ENCODE data around the gene KRT39. TPM values are rescaled to one million over a fixed set of nuclear protein-coding genes. Genes with fewer than 3 reads are reported as not detected.

Gene KRT39
- polyA plus RNA-seq, 1 donor from 2014 or later = not detected

DNA sequence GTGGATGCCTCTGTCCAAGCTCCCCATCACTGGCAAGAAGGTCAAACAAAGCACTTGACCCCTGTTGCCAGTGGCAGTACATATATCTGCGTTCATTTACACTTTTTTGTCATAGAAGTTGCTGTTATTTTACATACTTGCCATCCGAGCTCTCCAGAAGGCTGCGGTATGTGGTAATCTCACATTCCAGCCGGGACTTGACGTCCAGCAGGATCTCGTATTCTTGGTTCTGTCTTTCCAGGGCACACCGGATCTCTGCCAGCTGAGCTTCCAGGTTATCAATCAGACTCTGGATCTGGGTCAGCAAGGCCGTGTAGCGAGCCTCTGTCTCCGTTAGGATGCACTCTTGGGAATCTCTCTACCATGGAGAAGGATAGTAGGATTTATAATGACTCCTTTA lies 6.6 kb downstream of the KRT39 start:
- Mint-ChIP-seq H3K4me1 (peaks cover 0 to 5% (median 0%) of the 10 kb centered on the region in 3 donors), H3K27ac (peak overlapping the region in 1 of 3 donors; percentile 51), H3K27me3 (no peaks in the 10 kb centered on the region), H3K4me3 (no peak overlapping the region), H3K9me3 (no peaks in the 10 kb centered on the region), H3K36me3 (no peaks in the 10 kb centered on the region)

DNA sequence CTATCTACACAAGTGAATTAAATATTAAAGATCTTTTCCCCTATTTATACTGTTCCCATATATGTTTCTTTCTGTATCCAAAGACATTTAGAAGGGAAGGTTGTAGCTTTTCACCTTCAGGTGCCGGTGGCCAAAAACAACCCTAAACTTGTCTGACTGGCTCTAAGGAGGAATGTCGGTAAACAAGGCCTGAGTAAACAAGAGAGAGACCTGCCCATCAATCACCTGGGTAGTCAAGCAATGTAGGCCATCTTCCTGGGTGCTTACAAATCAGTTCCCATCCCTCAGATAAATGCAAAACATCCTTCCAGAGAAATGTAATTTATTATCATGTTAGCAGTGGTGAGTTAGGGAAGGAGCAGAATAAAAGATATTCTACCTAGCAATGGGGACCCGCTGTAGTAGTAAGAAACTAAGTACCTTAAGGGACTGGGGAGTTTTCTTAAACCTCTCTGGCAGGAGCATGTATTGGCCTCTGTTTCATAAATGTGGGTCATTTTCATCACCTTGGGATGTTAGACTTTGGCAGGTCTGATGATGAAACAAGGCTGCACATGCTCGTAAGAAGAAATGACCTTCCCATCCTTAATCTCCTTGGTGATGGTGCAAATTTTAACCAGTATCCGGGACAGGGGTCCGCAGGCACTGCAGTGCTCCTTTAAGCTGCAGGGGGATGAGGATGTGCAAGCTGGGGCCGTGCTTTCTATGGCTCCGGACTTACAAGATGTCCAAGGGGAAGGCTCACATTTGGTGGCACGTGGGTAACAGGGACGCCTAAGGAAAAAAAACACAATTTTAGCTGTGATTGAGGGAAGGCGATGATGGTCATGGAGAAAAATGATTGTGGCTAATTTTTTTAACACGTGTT lies 8.4 kb downstream of the KRT39 start:
- Mint-ChIP-seq H3K27ac (no peak overlapping the region), H3K36me3 (no peaks in the 10 kb centered on the region), H3K4me1 (no peaks in the 10 kb centered on the region), H3K9me3 (no peaks in the 10 kb centered on the region), H3K27me3 (no peaks in the 10 kb centered on the region), H3K4me3 (no peak overlapping the region)

DNA sequence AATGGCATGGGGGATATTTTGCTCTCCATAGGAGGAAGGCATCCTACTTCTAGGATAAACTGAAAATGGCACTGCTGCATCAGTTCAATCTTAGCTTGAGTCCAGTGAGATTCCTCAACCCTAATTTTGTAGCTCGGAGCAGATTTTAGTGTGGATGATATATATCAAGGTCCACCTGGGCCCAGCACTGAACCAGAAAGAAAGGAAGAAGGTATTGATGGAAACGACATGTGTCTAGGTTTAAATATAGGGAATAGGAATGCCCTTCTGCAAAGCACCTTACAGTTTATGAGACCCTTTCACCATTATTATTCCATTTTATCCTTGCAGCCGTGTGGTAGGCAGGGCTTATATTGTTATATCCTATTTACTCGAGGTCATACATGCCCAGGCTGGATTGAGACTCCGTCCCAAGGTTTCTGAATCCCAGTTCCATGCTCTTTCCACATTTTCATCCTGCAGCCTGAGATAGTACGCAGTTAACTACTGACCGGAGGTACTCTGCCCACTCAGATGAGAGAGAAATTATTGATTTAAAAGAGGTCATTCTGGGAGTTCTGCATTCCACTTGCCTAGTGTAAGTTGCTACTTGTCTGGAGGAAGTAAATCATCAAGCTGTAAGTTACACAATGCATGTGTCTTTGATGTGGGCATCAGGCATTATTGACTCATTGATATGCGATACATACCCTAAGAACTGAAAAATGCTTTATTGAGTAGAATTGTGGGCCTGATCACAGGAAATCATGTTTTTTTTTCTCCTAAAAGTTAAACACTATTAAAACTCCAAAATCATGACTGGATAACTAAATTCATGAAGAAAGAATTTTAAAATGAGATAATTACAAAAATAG lies 10.1 kb downstream of the KRT39 start:
- no peak overlapping the region for H3K27ac Mint-ChIP-seq

DNA sequence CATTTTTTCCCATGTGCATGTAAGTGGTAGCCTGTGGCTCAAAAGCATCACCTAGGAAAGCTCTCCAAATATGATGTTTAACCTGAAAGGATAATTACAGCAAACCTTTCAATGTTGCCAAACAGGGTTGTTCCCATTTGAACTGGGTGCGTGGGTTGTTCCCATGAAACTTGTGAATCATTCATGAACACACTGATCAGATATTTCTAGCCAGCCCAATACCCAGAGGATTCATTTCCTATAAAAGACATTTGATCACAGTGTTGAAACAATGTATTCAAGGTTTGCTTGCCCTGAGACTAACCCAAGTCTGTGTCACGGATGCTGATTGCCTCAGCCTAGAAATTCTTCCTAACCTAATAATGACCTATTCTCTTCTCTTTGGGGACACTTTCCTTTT lies 12.9 kb downstream of the KRT39 start:
- H3K4me1 Mint-ChIP-seq = no peaks in the 10 kb centered on the region
- no peaks in the 10 kb centered on the region for H3K9me3 Mint-ChIP-seq
- no peak overlapping the region for H3K4me3 Mint-ChIP-seq
- no peak overlapping the region for H3K27ac Mint-ChIP-seq
- no peaks in the 10 kb centered on the region for H3K36me3 Mint-ChIP-seq
- peaks cover 4% of the 10 kb centered on the region for H3K27me3 Mint-ChIP-seq

More for the DNA sequence above, 10.1 kb downstream of the KRT39 start:
- no peaks in the 10 kb centered on the region for H3K27me3 Mint-ChIP-seq
- H3K9me3 Mint-ChIP-seq = no peaks in the 10 kb centered on the region
- no peak overlapping the region for H3K4me3 Mint-ChIP-seq
- no peaks in the 10 kb centered on the region for H3K4me1 Mint-ChIP-seq
- H3K36me3 Mint-ChIP-seq = no peaks in the 10 kb centered on the region

DNA sequence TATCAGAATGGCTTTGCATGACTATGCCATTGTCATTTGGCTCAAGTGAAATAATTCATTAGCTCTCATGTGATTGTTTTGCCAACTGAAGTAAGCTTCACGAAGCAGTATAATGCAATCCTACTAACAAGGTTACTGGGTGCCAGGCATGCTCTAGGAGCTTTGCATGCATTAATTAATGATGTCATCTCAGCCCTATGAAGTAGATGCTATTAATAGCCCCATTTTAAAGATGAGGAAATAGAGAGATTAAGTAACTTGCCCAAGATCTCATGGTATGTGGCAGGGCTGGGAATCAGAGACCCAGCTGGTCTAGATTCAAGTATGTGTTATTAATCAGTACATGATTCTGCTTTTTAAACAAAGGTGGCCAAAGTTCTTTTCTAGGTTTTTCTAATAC lies 14.1 kb downstream of the KRT39 start:
- Mint-ChIP-seq H3K4me1 (no peaks in the 10 kb centered on the region), H3K36me3 (no peaks in the 10 kb centered on the region), H3K9me3 (no peaks in the 10 kb centered on the region), H3K4me3 (no peak overlapping the region), H3K27me3 (peaks cover 12% of the 10 kb centered on the region), H3K27ac (no peak overlapping the region)

DNA sequence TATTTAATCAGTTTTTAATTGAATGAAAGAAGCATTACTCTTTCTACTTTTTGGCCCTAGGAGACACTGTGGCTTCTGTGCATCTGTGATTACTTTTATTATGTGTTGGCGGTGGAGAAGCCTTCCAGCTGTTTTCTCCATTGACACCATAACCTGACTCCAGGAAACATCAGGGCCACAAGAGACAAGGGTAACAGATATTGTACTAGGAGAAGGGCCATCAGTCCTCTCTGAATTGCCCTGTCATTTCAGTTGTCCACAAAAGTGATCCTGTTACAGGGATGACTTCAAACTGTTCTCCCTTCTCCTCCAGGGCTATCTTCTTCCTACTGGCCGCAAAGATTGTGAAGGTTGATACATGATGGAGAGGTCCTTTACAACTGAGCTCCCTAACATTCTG lies 14.6 kb downstream of the KRT39 start:
- peaks cover 15% of the 10 kb centered on the region for H3K27me3 Mint-ChIP-seq
- H3K36me3 Mint-ChIP-seq = no peaks in the 10 kb centered on the region

DNA sequence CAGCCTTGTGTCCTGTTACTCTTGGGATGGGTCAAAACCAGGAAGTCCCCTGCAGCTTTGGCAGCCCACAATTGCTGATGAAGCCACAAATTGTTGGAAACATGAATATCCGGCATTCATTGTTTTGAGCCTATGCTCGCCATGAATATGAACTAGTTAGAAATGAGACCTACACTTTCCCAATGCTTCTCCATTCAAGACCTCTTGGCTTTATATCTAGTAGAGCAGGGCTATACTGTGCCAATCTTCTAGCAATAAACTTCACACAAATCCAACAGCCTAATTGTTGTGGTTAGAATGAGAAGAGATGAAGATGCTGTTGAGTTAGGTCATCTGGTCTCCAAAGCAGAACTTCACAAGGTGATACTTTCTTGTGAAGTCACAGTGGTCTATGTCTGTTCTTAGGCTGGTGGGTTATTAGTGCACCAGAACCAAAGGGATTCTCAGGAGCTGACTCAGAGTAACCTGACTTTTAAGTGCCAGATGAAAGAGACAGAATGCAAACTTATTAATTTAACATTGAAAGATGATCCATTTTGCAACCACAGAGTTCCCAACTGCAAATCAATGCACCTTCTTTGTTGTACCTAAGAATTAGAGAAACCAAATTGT lies 15.6 kb downstream of the KRT39 start:
- Mint-ChIP-seq H3K4me1 (no peaks in the 10 kb centered on the region), H3K36me3 (no peaks in the 10 kb centered on the region), H3K4me3 (no peak overlapping the region), H3K9me3 (no peaks in the 10 kb centered on the region), H3K27ac (no peak overlapping the region), H3K27me3 (peaks cover 17% of the 10 kb centered on the region)

More for the DNA sequence above, 14.6 kb downstream of the KRT39 start:
- H3K4me3 Mint-ChIP-seq = no peak overlapping the region
- no peaks in the 10 kb centered on the region for H3K9me3 Mint-ChIP-seq
- no peaks in the 10 kb centered on the region for H3K4me1 Mint-ChIP-seq
- H3K27ac Mint-ChIP-seq = no peak overlapping the region

DNA sequence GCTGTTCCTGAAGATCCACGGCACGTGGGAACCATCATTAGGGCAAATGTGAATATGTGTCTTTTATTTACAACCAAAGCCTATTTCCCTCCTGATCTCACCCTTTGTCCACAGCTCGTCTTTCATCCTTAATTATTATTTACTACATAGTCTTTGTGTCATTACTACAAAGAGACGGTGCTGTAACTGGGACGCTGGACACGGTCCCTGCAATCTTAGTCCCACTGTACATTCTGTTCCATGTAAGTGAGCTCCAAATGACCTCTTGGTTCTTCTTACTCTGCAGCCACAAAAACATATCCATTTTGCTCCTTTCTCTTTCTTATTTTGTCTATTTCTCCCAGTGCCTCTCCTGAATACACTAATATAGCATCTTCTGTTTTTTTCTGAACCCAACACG lies 16.6 kb downstream of the KRT39 start:
- Mint-ChIP-seq H3K36me3 (no peaks in the 10 kb centered on the region), H3K27me3 (peaks cover 20% of the 10 kb centered on the region), H3K4me1 (no peaks in the 10 kb centered on the region), H3K4me3 (no peak overlapping the region), H3K27ac (no peak overlapping the region), H3K9me3 (no peaks in the 10 kb centered on the region)

DNA sequence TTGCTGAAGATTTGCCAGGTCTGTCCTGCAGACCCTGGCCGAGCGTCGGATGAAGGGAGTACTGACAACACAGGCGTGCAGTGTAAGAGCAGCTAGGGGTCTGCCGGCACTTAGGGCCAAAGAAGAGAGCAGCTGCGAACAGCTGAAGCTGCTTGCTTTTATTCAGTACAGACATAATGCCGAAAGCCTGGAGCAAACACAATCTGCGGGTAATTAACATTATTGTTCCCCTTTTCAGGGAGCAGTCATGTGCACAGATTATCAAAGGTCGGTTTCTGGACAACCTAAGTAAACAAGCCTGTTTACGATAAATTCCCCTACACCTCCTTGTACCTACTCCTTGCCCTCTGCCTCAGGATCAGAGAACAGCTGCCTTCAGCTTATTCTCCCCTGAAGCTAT lies 17.3 kb downstream of the KRT39 start:
- H3K27ac Mint-ChIP-seq = no peak overlapping the region

DNA sequence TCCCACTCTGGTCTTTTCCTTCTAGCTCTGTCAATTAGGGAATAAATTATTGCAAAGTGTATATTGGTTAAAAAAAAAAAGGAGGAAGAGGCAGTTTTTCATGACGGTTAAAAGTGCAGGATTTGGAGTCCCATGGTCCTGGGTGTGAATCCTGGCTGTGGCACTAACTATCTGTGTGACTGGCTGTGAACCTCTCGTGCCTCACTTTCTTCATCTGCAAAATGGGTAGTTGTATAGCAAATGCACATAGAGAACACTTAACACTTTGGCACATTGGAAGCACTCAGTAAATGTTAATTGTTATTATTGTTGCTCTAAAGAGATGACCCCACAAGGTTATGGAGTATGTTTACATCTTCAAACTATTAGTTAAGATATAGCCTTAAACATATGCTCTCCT lies 18.8 kb downstream of the KRT39 start:
- Mint-ChIP-seq H3K4me3 (no peak overlapping the region), H3K36me3 (no peaks in the 10 kb centered on the region), H3K4me1 (no peaks in the 10 kb centered on the region), H3K27me3 (peaks cover 30% of the 10 kb centered on the region), H3K27ac (no peak overlapping the region), H3K9me3 (peaks cover 0 to 4% (median 3%) of the 10 kb centered on the region in 3 donors)

More for the DNA sequence above, 17.3 kb downstream of the KRT39 start:
- H3K27me3 Mint-ChIP-seq = peaks cover 25% of the 10 kb centered on the region
- H3K4me3 Mint-ChIP-seq = no peak overlapping the region
- H3K4me1 Mint-ChIP-seq = no peaks in the 10 kb centered on the region
- peaks cover 0 to 4% (median 0%) of the 10 kb centered on the region in 3 donors for H3K9me3 Mint-ChIP-seq
- H3K36me3 Mint-ChIP-seq = no peaks in the 10 kb centered on the region

DNA sequence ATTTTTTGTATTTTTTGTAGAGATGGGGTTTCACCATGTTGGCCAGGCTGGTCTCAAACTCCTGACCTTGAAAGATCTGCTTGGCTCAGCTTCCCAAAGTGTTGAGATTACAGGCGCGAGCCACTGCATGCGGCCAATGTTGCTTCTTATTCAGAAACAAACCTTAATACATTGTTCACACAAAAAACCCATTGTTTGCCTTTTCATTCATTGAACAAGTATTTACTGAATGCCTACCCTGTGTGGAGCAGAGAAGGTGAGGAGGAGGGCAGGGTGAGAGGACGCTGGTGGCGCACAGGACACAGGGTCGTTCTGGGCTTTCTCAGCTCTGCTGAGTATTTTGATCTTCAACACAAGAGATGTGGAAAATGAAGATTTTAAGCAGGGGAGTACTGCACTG lies 21.3 kb downstream of the KRT39 start:
- Mint-ChIP-seq H3K36me3 (no peaks in the 10 kb centered on the region), H3K4me1 (no peaks in the 10 kb centered on the region), H3K4me3 (no peak overlapping the region), H3K27ac (no peak overlapping the region), H3K27me3 (peaks cover 30% of the 10 kb centered on the region), H3K9me3 (peaks cover 0 to 4% (median 3%) of the 10 kb centered on the region in 3 donors)

DNA sequence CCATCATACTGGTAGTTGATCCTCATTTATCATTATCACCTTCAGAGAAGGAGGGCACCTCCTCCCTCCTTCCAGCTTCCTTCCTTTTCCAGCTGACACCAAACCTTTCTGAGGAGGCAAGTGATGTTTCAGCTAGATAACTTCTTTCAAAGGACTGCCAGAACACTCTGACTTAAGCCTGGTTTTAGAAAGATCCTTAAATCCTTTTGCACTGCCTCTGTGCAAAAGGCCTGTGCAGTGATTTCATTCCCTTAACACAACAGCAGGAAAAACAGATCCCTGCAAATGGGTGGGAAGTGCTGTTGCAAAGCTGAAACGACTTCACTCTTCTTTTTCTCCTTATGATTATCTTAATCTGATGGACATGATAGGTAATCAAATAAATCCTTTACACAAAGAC lies 22.2 kb downstream of the KRT39 start:
- no peaks in the 10 kb centered on the region for H3K4me1 Mint-ChIP-seq

DNA sequence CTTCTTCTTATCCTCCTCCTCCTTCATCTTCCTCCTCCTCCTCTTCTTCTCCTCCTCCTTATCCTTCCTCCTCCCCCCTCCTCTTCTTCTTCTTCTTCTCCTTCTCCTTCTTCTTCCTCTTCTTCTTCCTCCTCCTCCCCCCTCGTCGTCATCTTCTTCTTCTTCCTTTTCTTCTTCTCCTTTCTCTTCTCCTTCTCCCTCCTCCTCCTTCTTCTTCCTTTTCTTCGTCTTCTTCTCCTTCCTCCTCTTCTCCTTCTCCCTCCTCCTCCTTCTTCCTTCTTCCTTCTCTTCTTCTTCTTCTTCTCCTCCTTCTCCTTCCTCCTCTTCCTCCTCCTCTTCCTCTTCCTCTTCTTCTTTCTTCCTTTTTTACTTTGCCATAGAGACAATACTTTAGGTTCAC lies 24.2 kb downstream of the KRT39 start:
- no peak overlapping the region for H3K4me3 Mint-ChIP-seq
- H3K27me3 Mint-ChIP-seq = peaks cover 22% of the 10 kb centered on the region
- H3K9me3 Mint-ChIP-seq = peaks cover 0 to 4% (median 3%) of the 10 kb centered on the region in 3 donors

More for the DNA sequence above, 22.2 kb downstream of the KRT39 start:
- Mint-ChIP-seq H3K27me3 (peaks cover 30% of the 10 kb centered on the region), H3K4me3 (no peak overlapping the region), H3K36me3 (no peaks in the 10 kb centered on the region), H3K9me3 (peaks cover 0 to 4% (median 3%) of the 10 kb centered on the region in 3 donors), H3K27ac (no peak overlapping the region)

DNA sequence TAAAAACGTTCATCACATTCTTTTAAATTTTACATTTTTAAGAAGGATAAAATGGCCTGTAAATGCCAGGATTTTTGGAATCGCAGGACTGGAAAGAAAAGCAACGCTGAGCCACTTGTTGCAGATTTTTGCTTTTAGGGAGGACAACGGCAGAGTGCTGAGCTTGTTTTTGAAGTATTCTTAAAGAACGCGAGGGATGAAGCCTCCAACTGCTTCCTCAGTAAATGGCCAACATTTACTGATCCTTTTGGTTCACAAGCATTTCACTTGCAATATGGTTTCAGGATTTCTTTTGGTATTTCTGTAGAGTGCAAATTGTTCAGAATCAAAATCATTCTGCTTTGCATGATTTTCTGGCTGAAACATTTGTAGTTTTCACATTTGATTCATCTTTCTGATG lies 26.5 kb downstream of the KRT39 start:
- Mint-ChIP-seq H3K4me1 (peaks cover 0 to 1% (median 0%) of the 10 kb centered on the region in 3 donors), H3K9me3 (peaks cover 0 to 4% (median 3%) of the 10 kb centered on the region in 3 donors), H3K27ac (no peak overlapping the region), H3K4me3 (no peak overlapping the region), H3K36me3 (no peaks in the 10 kb centered on the region), H3K27me3 (peaks cover 18% of the 10 kb centered on the region)

More for the DNA sequence above, 24.2 kb downstream of the KRT39 start:
- Mint-ChIP-seq H3K36me3 (no peaks in the 10 kb centered on the region), H3K27ac (no peak overlapping the region), H3K4me1 (no peaks in the 10 kb centered on the region)

DNA sequence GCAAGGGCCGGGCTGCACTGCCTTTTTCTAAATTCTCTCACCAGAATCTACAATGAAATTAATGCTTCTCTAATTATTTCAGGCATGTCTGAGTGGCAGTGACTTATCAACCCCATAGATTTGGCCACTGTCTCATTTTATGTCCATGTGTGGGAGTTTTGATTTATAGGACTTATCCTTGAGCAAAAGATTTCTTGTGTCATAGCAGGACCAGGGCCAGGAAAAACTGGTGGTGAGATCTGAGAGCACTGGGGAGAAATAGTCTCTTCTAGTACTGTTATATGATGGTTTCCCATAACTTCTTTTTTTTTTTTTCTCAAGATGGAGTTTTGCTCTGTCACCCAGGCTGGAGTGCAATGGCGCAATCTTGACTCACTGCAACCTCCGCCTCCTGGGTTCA lies 27.8 kb downstream of the KRT39 start:
- Mint-ChIP-seq H3K4me3 (no peak overlapping the region), H3K27me3 (peaks cover 15% of the 10 kb centered on the region), H3K27ac (no peak overlapping the region), H3K36me3 (no peaks in the 10 kb centered on the region), H3K4me1 (peaks cover 0 to 1% (median 0%) of the 10 kb centered on the region in 3 donors), H3K9me3 (peaks cover 0 to under 1% (median 0%) of the 10 kb centered on the region in 3 donors)

Measured in IgD-negative memory B cell (primary cell).